Measurements from ENCODE around the gene CDH1.
A peak's percentile ranks its signal among the peaks of the same experiment; 100 is the strongest.

- TF ChIP-seq CTCF (IDR thresholded peaks at IDR 0.05) (peak in 1 of 6 experiments; percentile 2), POLR2A (IDR thresholded peaks at IDR 0.05) (no peak)
Measured at GRCh38 chr16:68778551-68779231, 41.6 kb downstream of the CDH1 start.
